Measurements from ENCODE around the gene FAM185A.

DNA sequence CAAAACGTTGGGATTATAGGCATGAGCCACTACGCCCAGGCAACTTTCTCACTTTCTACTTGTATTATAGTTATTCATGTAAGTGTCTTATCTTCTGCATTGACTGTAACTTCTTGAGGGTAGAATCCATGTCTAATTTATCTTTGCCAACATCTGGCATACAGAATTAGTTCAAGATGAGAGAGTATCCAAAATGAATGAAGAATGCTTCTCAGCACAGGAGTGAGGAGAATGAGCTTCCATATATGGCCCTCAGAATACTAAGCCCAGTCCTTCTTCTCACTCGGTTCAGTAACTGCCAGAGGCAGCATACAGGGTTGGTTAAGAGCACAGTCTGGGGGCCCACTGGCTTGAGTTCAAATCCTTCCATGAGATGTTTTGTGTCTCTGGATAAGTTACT lies 89.0 kb downstream of the FAM185A start:
- TF ChIP-seq ZEB1 (IDR thresholded peaks at IDR 0.05; ENCODE audit: insufficient replicate concordance, low read depth) (no peak), ZNF143 (CRISPR knock-in tag; IDR thresholded peaks at IDR 0.05) (no peak), RXRA (CRISPR knock-in tag; IDR thresholded peaks at IDR 0.05) (no peak)

All from HepG2 (cell line).